MCF 10A (cell line): ENCODE data around the gene DNAJB5. TPM values are rescaled to one million over a fixed set of nuclear protein-coding genes. Genes with fewer than 3 reads are reported as not detected.

Experiments
- BruUV-seq: library from RNA; stranded (reverse); fragments of 400-500 nt; replicated peaks from 2 replicates; lab custom pipeline; 2021; lab: Mats Ljungman, UMichigan
- CTCF ChIA-PET: fragments of 300-600 bp; sonication (Branson Sonifier 250); formaldehyde crosslinking; extraction: SDS; loops from one replicate; lab custom pipeline; 2021; ENCODE audit warnings: antibody characterized with exemption, inconsistent platforms; lab: Yijun Ruan, JAX
- POLR2A ChIA-PET: fragments of 300-600, 350-650 bp; sonication (Branson Sonifier 250); formaldehyde crosslinking; extraction: SDS; loops from one replicate; lab custom pipeline; 2020; ENCODE audit warnings: antibody characterized with exemption, inconsistent platforms; lab: Yijun Ruan, JAX
- DNase-seq: peaks from one replicate; pipeline ENCODE4 v3.0.0-alpha.2; 2018; ENCODE audit not compliant: unreplicated experiment
- H3K27ac Mint-ChIP-seq: one replicate; pipeline ENCODE4 v1.8.0; 2022; ENCODE audit warnings: mild to moderate bottlenecking, low read depth, mixed read lengths; ENCODE audit not compliant: unreplicated experiment
- H3K27me3 Mint-ChIP-seq: one replicate; pipeline ENCODE4 v1.8.0; 2022; ENCODE audit warnings: mixed read lengths; ENCODE audit not compliant: insufficient read depth, unreplicated experiment
- H3K36me3 Mint-ChIP-seq: one replicate; pipeline ENCODE4 v1.8.0; 2022; ENCODE audit warnings: mild to moderate bottlenecking, moderate library complexity, mixed read lengths; ENCODE audit not compliant: insufficient read depth, unreplicated experiment
- H3K4me1 Mint-ChIP-seq: one replicate; pipeline ENCODE4 v1.8.0; 2022; ENCODE audit warnings: mixed read lengths; ENCODE audit not compliant: insufficient read depth, unreplicated experiment
- H3K4me3 Mint-ChIP-seq: one replicate; pipeline ENCODE4 v1.8.0; 2022; ENCODE audit warnings: mild to moderate bottlenecking, moderate library complexity, mixed read lengths; ENCODE audit not compliant: unreplicated experiment
- H3K9me3 Mint-ChIP-seq: one replicate; pipeline ENCODE4 v1.8.0; 2022; ENCODE audit warnings: mixed read lengths; ENCODE audit not compliant: unreplicated experiment
- CTCF ChIP-seq: fragments of 200-600 bp; IDR thresholded peaks from one replicate; pipeline ENCODE4 v1.8.0; 2022; ENCODE audit warnings: antibody characterized with exemption, mild to moderate bottlenecking; ENCODE audit not compliant: unreplicated experiment
- intact Hi-C: fragments of 100-400 bp; cut with micrococcal nuclease; formaldehyde crosslinking; loops from 2 replicates; pipeline ENCODE4 v1.14.1; 2022
- total RNA-seq: library from RNA; stranded (reverse); gene quantifications from 2 replicates; pipeline ENCODE4 v1.2.3, GENCODE V29; 2022

Gene DNAJB5
- total RNA-seq, 1 experiment from 2014 or later: 2.2 TPM

- Mint-ChIP-seq H3K27me3 (no peaks in the 10 kb centered on the region), H3K4me3 (peak overlapping the region; percentile 22), H3K4me1 (peaks cover 45% of the 10 kb centered on the region), H3K9me3 (no peaks in the 10 kb centered on the region), H3K36me3 (peaks cover 6% of the 10 kb centered on the region), H3K27ac (no peak overlapping the region)
- intact Hi-C loops: loop anchor here (1.0 to 10.0 kb wide), 2 partner anchors 63 to 112 kb away; partner anchors contain the start of gene STOML2
- POLR2A ChIA-PET: no interaction called here
- no TSS peak for BruUV-seq
- CTCF ChIA-PET: interaction anchor here (0.5 to 7.5 kb wide), 5 partner anchors 23 to 354 kb away, joined by 3 to 76 read pairs (median 4); partner anchors contain the start of gene FANCG
- DNase-seq: peak; percentile 57
- no peak for TF ChIP-seq CTCF
Observed at GRCh38 chr9:34991607-34992375, 2.2 kb downstream of the DNAJB5 start.

- H3K27ac Mint-ChIP-seq: peak overlapping the region; percentile 72
- DNase-seq: peak; percentile 90
- BruUV-seq: no TSS peak
- peaks cover 6% of the 10 kb centered on the region for H3K36me3 Mint-ChIP-seq
- no peaks in the 10 kb centered on the region for H3K9me3 Mint-ChIP-seq
- TF ChIP-seq CTCF: no peak
- H3K4me1 Mint-ChIP-seq: peaks cover 45% of the 10 kb centered on the region
- H3K27me3 Mint-ChIP-seq: no peaks in the 10 kb centered on the region
- CTCF ChIA-PET: interaction anchor here (0.5 to 7.5 kb wide), 6 partner anchors 23 to 354 kb away, joined by 3 to 76 read pairs (median 4); partner anchors contain the start of gene FANCG
- no peak overlapping the region for H3K4me3 Mint-ChIP-seq
- POLR2A ChIA-PET: interaction anchor here (0.6 kb wide), 1 partner anchor 32 kb away, joined by 3 read pairs; no protein-coding TSS in a partner anchor
- intact Hi-C loops: loop anchor here (1.0 to 10.0 kb wide), 2 partner anchors 62 to 111 kb away; partner anchors contain the start of gene STOML2
Observed at GRCh38 chr9:34992376-34992951, 2.9 kb downstream of the DNAJB5 start.

- POLR2A ChIA-PET: interaction anchor here (1.1 to 2.6 kb wide), 3 partner anchors 78 to 94 kb away, joined by 6 to 18 read pairs (median 7); partner anchors contain the start of gene VCP
- no TSS peak for BruUV-seq
- no peak overlapping the region for H3K4me3 Mint-ChIP-seq
Observed at GRCh38 chr9:34993502-34994259, 4.1 kb downstream of the DNAJB5 start.

More at GRCh38 chr9:34993502-34994259, 4.1 kb downstream of the DNAJB5 start:
- no peaks in the 10 kb centered on the region for H3K27me3 Mint-ChIP-seq
- no peaks in the 10 kb centered on the region for H3K9me3 Mint-ChIP-seq
- H3K4me1 Mint-ChIP-seq: peaks cover 40% of the 10 kb centered on the region
- CTCF ChIA-PET: interaction anchor here (0.5 to 7.5 kb wide), 23 partner anchors 9 to 291 kb away, joined by 3 to 76 read pairs (median 4); no protein-coding TSS in a partner anchor
- peak overlapping the region; percentile 72 for H3K27ac Mint-ChIP-seq
- peak; percentile 63 for DNase-seq
- intact Hi-C loops: loop anchor here (1.0 to 10.0 kb wide), 2 partner anchors 61 to 93 kb away; no protein-coding TSS in a partner anchor
- H3K36me3 Mint-ChIP-seq: peaks cover 6% of the 10 kb centered on the region
- TF ChIP-seq CTCF: no peak
